CD8-positive, alpha-beta memory T cell (primary cell): Measurements from ENCODE around the gene TMC5. TPM values are rescaled to one million over a fixed set of nuclear protein-coding genes. Genes with fewer than 3 reads are reported as not detected.

Experiments
- CTCF ChIA-PET: fragments of 350-600 bp; sonication (Branson Sonifier 250); formaldehyde crosslinking; loops from one replicate; lab custom pipeline; 2021; ENCODE audit warnings: antibody characterized with exemption; lab: Charles Lee
- POLR2A ChIA-PET: fragments of 350-600 bp; sonication (Branson Sonifier 250); formaldehyde crosslinking; loops from one replicate; lab custom pipeline; 2021; ENCODE audit warnings: antibody characterized with exemption; lab: Charles Lee
- DNase-seq, 5 donors: peaks; one replicate each; pipeline versions ENCODE4 v3.0.0 to v3.0.0-alpha.2; 2020 to 2022; ENCODE audit warnings: mixed read lengths in 1 of 5
- H3K27ac ChIP-seq: one replicate; pipeline ENCODE4 v1.7.0; 2013; ENCODE audit warnings: low read depth, mild to moderate bottlenecking, low read length, moderate library complexity
- H3K27me3 ChIP-seq: 2 replicates; pipeline ENCODE4 v1.7.0; 2013; ENCODE audit warnings: low read length, mild to moderate bottlenecking; ENCODE audit not compliant: insufficient read depth, poor library complexity, severe bottlenecking
- H3K36me3 ChIP-seq: 2 replicates; pipeline ENCODE4 v1.7.0; 2013; ENCODE audit warnings: mild to moderate bottlenecking, low read length, moderate library complexity; ENCODE audit not compliant: insufficient read depth
- H3K4me1 ChIP-seq: 2 replicates; pipeline ENCODE4 v1.7.0; 2013; ENCODE audit warnings: mild to moderate bottlenecking, low read length, moderate library complexity; ENCODE audit not compliant: insufficient read depth
- H3K4me3 ChIP-seq: 2 replicates; pipeline ENCODE4 v1.7.0; 2013; ENCODE audit warnings: mild to moderate bottlenecking, low read length
- H3K9me3 ChIP-seq: 2 replicates; pipeline ENCODE4 v1.7.0; 2013; ENCODE audit warnings: mild to moderate bottlenecking, low read length
- H3K27ac Mint-ChIP-seq, 8 donors: one replicate each; pipeline ENCODE4 v1.8.0; 2020 to 2021; ENCODE audit warnings: mixed read lengths in 8 of 8, mild to moderate bottlenecking in 6 of 8, inconsistent platforms in 3 of 8, moderate library complexity in 3 of 8
- H3K27me3 Mint-ChIP-seq, 2 donors: one replicate each; pipeline ENCODE4 v1.8.0; 2020 to 2021; ENCODE audit warnings: mixed read lengths in 2 of 2, mild to moderate bottlenecking in 1 of 2, moderate library complexity in 1 of 2
- H3K36me3 Mint-ChIP-seq, 3 donors: one replicate each; pipeline ENCODE4 v1.8.0; 2020 to 2021; ENCODE audit warnings: mixed read lengths in 3 of 3, inconsistent platforms in 1 of 3, mild to moderate bottlenecking in 1 of 3
- H3K4me1 Mint-ChIP-seq, 3 donors: one replicate each; pipeline ENCODE4 v1.8.0; 2020 to 2021; ENCODE audit warnings: mixed read lengths in 3 of 3, inconsistent platforms in 1 of 3, mild to moderate bottlenecking in 1 of 3
- H3K4me3 Mint-ChIP-seq, 7 donors: one replicate each; pipeline ENCODE4 v1.8.0; 2020 to 2021; ENCODE audit warnings: mixed read lengths in 7 of 7, mild to moderate bottlenecking in 6 of 7, moderate library complexity in 4 of 7, inconsistent platforms in 2 of 7
- H3K9me3 Mint-ChIP-seq, 5 donors: one replicate each; pipeline ENCODE4 v1.8.0; 2020 to 2022; ENCODE audit warnings: mixed read lengths in 5 of 5, mild to moderate bottlenecking in 3 of 5, moderate library complexity in 2 of 5, inconsistent platforms in 1 of 5
- polyA plus RNA-seq: library from polyadenylated mRNA; unstranded; fragments of 300-500 nt; fragmentation: Illumina TruSeq; gene quantifications from one replicate; pipeline ENCODE4 v1.2.3, GENCODE V29; 2021
- total RNA-seq, 2 experiments: library from RNA; stranded (reverse); gene quantifications; one replicate each; pipeline ENCODE4 v1.2.3, GENCODE V29; 2021

TMC5 gene
- total and polyA plus RNA-seq, 3 experiments from 2014 or later: not detected

GRCh38 chr16:19523559-19524355 lies 106.1 kb downstream of the TMC5 start, which contains the start of gene CCP110:
Gene CCP110, plus strand, starts transcription at chr16:19523942. Its CDS starts 3,940 bp downstream, at chr16:19527882.
- H3K9me3 ChIP-seq: no peaks in the 10 kb centered on the region
- H3K27ac ChIP-seq: peak within 1 kb of the TSS; percentile 66
- peak within 1 kb of the TSS; percentile 84 for H3K4me3 ChIP-seq
- H3K27me3 ChIP-seq: no peaks in the 10 kb centered on the region
- peak; percentile 91 to 96 (median 91) for DNase-seq
- no peaks in the 10 kb centered on the region for H3K36me3 ChIP-seq
- Mint-ChIP-seq H3K4me1 (peaks cover 40 to 64% (median 59%) of the 10 kb centered on the region in 3 donors), H3K27ac (peak within 1 kb of the TSS; percentile 85 to 99 (median 96)), H3K36me3 (peaks cover 0 to 28% (median 7%) of the 10 kb centered on the region in 3 donors), H3K9me3 (no peaks in the 10 kb centered on the region), H3K4me3 (peak within 1 kb of the TSS; percentile 93 to 100 (median 97)), H3K27me3 (no peaks in the 10 kb centered on the region)
- H3K4me1 ChIP-seq: peaks cover 37% of the 10 kb centered on the region
- CTCF ChIA-PET: interaction anchor here (0.8 to 2.8 kb wide), 7 partner anchors 15 to 722 kb away, joined by 3 to 25 read pairs (median 3); partner anchors contain the start of gene VPS35L
- POLR2A ChIA-PET: interaction anchor here (1.1 to 3.3 kb wide), 3 partner anchors 31 to 456 kb away, joined by 3 to 26 read pairs (median 3); partner anchors contain the start of genes COQ7 and VPS35L

GRCh38 chr16:19524356-19524615 lies 106.6 kb downstream of the TMC5 start:
- Histone ChIP-seq H3K9me3 (no peaks in the 10 kb centered on the region), H3K27me3 (no peaks in the 10 kb centered on the region), H3K36me3 (no peaks in the 10 kb centered on the region), H3K4me1 (peaks cover 34% of the 10 kb centered on the region), H3K27ac (peak overlapping the region; percentile 66), H3K4me3 (peak overlapping the region; percentile 84)
- peaks cover 37 to 59% (median 53%) of the 10 kb centered on the region in 3 donors for H3K4me1 Mint-ChIP-seq
- H3K36me3 Mint-ChIP-seq: peaks cover 0 to 32% (median 7%) of the 10 kb centered on the region in 3 donors
- no peak for DNase-seq
- peak overlapping the region; percentile 93 to 100 (median 97) for H3K4me3 Mint-ChIP-seq
- no peaks in the 10 kb centered on the region for H3K27me3 Mint-ChIP-seq
- H3K27ac Mint-ChIP-seq: peak overlapping the region; percentile 33 to 99 (median 86)
- CTCF ChIA-PET: interaction anchor here (0.8 to 2.8 kb wide), 7 partner anchors 14 to 722 kb away, joined by 3 to 25 read pairs (median 3); partner anchors contain the start of gene VPS35L
- POLR2A ChIA-PET: interaction anchor here (1.1 to 3.3 kb wide), 3 partner anchors 31 to 457 kb away, joined by 3 to 26 read pairs (median 3); partner anchors contain the start of genes COQ7 and VPS35L
- no peaks in the 10 kb centered on the region for H3K9me3 Mint-ChIP-seq

- H3K9me3 ChIP-seq: no peaks in the 10 kb centered on the region
- Mint-ChIP-seq H3K4me3 (peak overlapping the region; percentile 93 to 100 (median 97)), H3K4me1 (peaks cover 37 to 54% (median 48%) of the 10 kb centered on the region in 3 donors), H3K27ac (peak overlapping the region in 7 of 8 donors; percentile 62 to 99 (median 87)), H3K36me3 (peaks cover 0 to 33% (median 7%) of the 10 kb centered on the region in 3 donors), H3K27me3 (no peaks in the 10 kb centered on the region), H3K9me3 (no peaks in the 10 kb centered on the region)
- CTCF ChIA-PET: interaction anchor here (1.1 to 2.8 kb wide), 5 partner anchors 14 to 439 kb away, joined by 3 to 25 read pairs (median 4); partner anchors contain the start of gene VPS35L
- H3K27ac ChIP-seq: peak overlapping the region; percentile 66
- peaks cover 34% of the 10 kb centered on the region for H3K4me1 ChIP-seq
- H3K4me3 ChIP-seq: peak overlapping the region; percentile 84
- no peak for DNase-seq
- no peaks in the 10 kb centered on the region for H3K36me3 ChIP-seq
- POLR2A ChIA-PET: interaction anchor here (1.2 to 3.3 kb wide), 2 partner anchors 30 to 457 kb away, joined by 3 to 26 read pairs; partner anchors contain the start of genes COQ7 and VPS35L
- H3K27me3 ChIP-seq: no peaks in the 10 kb centered on the region
These were observed 107.1 kb downstream of the TMC5 start for GRCh38 chr16:19524616-19525384.

GRCh38 chr16:19525385-19525723 lies 107.7 kb downstream of the TMC5 start:
- H3K27ac ChIP-seq: no peak overlapping the region
- Mint-ChIP-seq H3K4me1 (peaks cover 33 to 50% (median 43%) of the 10 kb centered on the region in 3 donors), H3K27me3 (no peaks in the 10 kb centered on the region), H3K4me3 (peak overlapping the region; percentile 93 to 100 (median 97)), H3K9me3 (no peaks in the 10 kb centered on the region), H3K27ac (peak overlapping the region in 4 of 8 donors; percentile 13 to 93 (median 74)), H3K36me3 (peaks cover 0 to 33% (median 7%) of the 10 kb centered on the region in 3 donors)
- no peak for DNase-seq
- no peaks in the 10 kb centered on the region for H3K27me3 ChIP-seq
- H3K4me3 ChIP-seq: no peak overlapping the region
- ChIA-PET POLR2A (interaction anchor here (3.3 kb wide), 1 partner anchor 30 kb away, joined by 26 read pairs; the partner anchor contains the start of gene VPS35L), CTCF (interaction anchor here (2.2 to 2.8 kb wide), 2 partner anchors 30 to 33 kb away, joined by 7 to 25 read pairs; partner anchors contain the start of gene VPS35L)
- no peaks in the 10 kb centered on the region for H3K36me3 ChIP-seq
- H3K9me3 ChIP-seq: no peaks in the 10 kb centered on the region
- H3K4me1 ChIP-seq: peaks cover 29% of the 10 kb centered on the region

GRCh38 chr16:19527161-19527560 lies 109.5 kb downstream of the TMC5 start:
- peaks cover 0 to 30% (median 7%) of the 10 kb centered on the region in 3 donors for H3K36me3 Mint-ChIP-seq
- H3K4me3 Mint-ChIP-seq: peak overlapping the region in 1 of 7 donors; percentile 25
- Histone ChIP-seq H3K36me3 (no peaks in the 10 kb centered on the region), H3K27me3 (no peaks in the 10 kb centered on the region), H3K4me3 (no peak overlapping the region), H3K4me1 (peaks cover 22% of the 10 kb centered on the region), H3K9me3 (no peaks in the 10 kb centered on the region), H3K27ac (no peak overlapping the region)
- DNase-seq: no peak
- no peak overlapping the region for H3K27ac Mint-ChIP-seq
- CTCF ChIA-PET: interaction anchor here (1.0 kb wide), 1 partner anchor 28 kb away, joined by 3 read pairs; the partner anchor contains the start of gene VPS35L
- POLR2A ChIA-PET: interaction anchor here (1.2 kb wide), 1 partner anchor 28 kb away, joined by 3 read pairs; the partner anchor contains the start of gene VPS35L
- H3K4me1 Mint-ChIP-seq: peaks cover 21 to 32% (median 26%) of the 10 kb centered on the region in 3 donors
- H3K9me3 Mint-ChIP-seq: no peaks in the 10 kb centered on the region
- H3K27me3 Mint-ChIP-seq: no peaks in the 10 kb centered on the region

GRCh38 chr16:19528666-19529065 lies 111.0 kb downstream of the TMC5 start:
- peaks cover 0 to 43% (median 13%) of the 10 kb centered on the region in 3 donors for H3K36me3 Mint-ChIP-seq
- H3K9me3 ChIP-seq: no peaks in the 10 kb centered on the region
- H3K27me3 Mint-ChIP-seq: no peaks in the 10 kb centered on the region
- H3K9me3 Mint-ChIP-seq: no peaks in the 10 kb centered on the region
- H3K36me3 ChIP-seq: no peaks in the 10 kb centered on the region
- no peak overlapping the region for H3K4me3 ChIP-seq
- no peak overlapping the region for H3K27ac ChIP-seq
- H3K4me1 ChIP-seq: peaks cover 9% of the 10 kb centered on the region
- peak overlapping the region in 1 of 8 donors; percentile 9 for H3K27ac Mint-ChIP-seq
- no peak for DNase-seq
- POLR2A ChIA-PET: no interaction called here
- no peaks in the 10 kb centered on the region for H3K27me3 ChIP-seq
- CTCF ChIA-PET: no interaction called here
- peaks cover 16 to 21% (median 19%) of the 10 kb centered on the region in 3 donors for H3K4me1 Mint-ChIP-seq
- H3K4me3 Mint-ChIP-seq: no peak overlapping the region

GRCh38 chr16:19532601-19533000 lies 114.9 kb downstream of the TMC5 start:
- no peak for DNase-seq
- POLR2A ChIA-PET: no interaction called here
- Histone ChIP-seq H3K27ac (no peak overlapping the region), H3K9me3 (no peaks in the 10 kb centered on the region), H3K4me3 (no peak overlapping the region), H3K36me3 (no peaks in the 10 kb centered on the region), H3K27me3 (no peaks in the 10 kb centered on the region), H3K4me1 (no peaks in the 10 kb centered on the region)
- Mint-ChIP-seq H3K4me1 (no peaks in the 10 kb centered on the region), H3K36me3 (peaks cover 0 to 65% (median 16%) of the 10 kb centered on the region in 3 donors), H3K27me3 (no peaks in the 10 kb centered on the region), H3K4me3 (no peak overlapping the region), H3K9me3 (no peaks in the 10 kb centered on the region), H3K27ac (no peak overlapping the region)
- CTCF ChIA-PET: no interaction called here
